ENCODE measurements around the gene CFAP74. TPM values are rescaled to one million over a fixed set of nuclear protein-coding genes. Genes with fewer than 3 reads are reported as not detected.
A peak's percentile ranks its signal among the peaks of the same experiment; 100 is the strongest.

Gene CFAP74
- total RNA-seq, 8 experiments from 2014 or later: 0.22 to 3.7 (median 0.46) TPM; not detected in 1

DNA sequence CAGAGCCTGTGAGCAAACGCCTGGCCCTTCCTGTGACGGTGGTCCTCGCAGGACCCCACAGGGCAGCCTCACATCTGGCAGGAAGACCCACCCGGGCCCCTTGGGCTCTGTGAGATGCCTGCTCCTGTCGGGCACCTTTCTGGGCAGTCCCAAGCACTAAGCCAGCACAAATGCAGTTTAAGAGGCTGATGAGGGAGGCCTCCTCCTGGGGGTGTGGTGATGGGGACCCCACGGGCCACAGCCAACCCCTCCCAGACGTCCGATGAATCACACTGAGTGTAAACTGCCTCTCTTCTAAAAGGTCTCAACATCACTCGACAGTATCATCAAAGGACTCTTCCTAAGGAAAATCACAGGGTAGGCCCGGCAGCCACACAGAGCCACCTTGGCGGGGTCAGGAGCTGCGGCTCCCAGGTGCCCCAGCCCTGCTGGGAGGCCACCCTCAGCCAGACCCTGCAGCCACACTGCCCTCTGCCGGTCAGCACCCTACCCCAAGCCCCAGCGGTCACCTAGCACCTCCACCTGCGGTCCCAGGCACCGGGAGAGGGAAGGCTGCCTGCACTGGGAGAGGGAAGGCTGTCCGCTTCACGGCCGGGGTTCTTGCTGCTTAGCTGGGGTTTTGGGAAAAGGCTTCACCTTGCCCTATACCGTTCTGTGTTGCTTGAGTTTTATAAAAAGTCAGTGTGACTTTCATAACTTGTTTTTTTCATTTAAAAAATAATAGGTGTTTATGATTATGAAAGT is 42.8 kb upstream of the CFAP74 start:
- Histone ChIP-seq H3K4me3 (no peak overlapping the region), H3K27ac (no peak overlapping the region), H3K4me1 (replicated peaks in 1 of 2) (peaks cover 3 to 15% of the 10 kb centered on the region in 2 donors)
- peak in 3 of 8 experiments; percentile 8 to 23 (median 23) for ATAC-seq (replicated peaks in 6 of 8)
- 0 to 51% (median 45%) methylated on average over 1 to 12 of the region's 20 CpGs; no CpG with 5 or more reads in 4 of the 10 experiments for WGBS, 10 experiments
- in situ Hi-C loops (cut with MboI; ENCODE audit: low pct_unique_long_range_greater_than_20kb in 2 of 9, low sequenced_read_pairs in 9 of 9, unreplicated experiment in 9 of 9): loop anchor here in 1 of 9 experiments (10.0 kb wide), 1 partner anchor 82 kb away; no protein-coding TSS in a partner anchor

DNA sequence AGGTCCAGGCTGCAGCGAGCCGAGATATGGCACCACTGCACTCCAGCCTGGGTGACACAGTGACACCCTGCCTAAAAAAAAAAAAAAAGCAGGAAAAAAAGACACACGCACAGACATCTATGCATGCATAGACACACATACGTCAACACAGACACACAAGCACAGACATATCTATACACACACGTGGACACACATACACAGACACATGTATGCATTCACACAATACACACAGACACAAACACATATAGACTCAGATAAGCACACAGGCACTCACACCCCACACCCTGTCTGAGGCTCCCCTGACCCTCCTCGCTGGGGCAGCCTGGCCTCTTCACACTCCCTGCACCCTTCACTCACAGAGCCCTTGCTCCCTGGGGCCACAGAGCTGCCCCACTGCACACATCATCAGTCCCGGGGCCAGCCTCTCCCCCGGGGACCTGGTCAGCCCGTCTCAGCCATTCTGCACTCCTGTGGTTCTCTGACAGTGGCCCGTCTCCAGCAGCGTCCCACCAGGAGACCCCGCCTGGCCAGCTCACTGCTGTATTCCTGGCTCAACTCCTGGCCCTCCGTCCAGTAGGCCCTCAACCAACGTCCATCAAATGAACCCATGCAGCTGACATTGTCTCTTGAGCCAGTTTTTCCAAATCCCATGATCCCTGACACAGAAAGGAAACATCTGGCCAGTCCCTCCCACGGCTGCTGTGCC is 42.0 kb upstream of the CFAP74 start:
- in situ Hi-C loops (cut with MboI; ENCODE audit: low pct_unique_long_range_greater_than_20kb in 2 of 9, low sequenced_read_pairs in 9 of 9, unreplicated experiment in 9 of 9): loop anchor here in 1 of 9 experiments (10.0 kb wide), 1 partner anchor 81 kb away; no protein-coding TSS in a partner anchor
- no peak for ATAC-seq (replicated peaks in 6 of 8)
- Histone ChIP-seq H3K27ac (no peak overlapping the region), H3K4me1 (replicated peaks in 1 of 2) (peaks cover 3 to 15% of the 10 kb centered on the region in 2 donors), H3K4me3 (no peak overlapping the region)
- WGBS, 10 experiments: 10 to 87% (median 78%) methylated on average over 3 to 8 of the region's 15 CpGs; no CpG with 5 or more reads in 3 of the 10 experiments

DNA sequence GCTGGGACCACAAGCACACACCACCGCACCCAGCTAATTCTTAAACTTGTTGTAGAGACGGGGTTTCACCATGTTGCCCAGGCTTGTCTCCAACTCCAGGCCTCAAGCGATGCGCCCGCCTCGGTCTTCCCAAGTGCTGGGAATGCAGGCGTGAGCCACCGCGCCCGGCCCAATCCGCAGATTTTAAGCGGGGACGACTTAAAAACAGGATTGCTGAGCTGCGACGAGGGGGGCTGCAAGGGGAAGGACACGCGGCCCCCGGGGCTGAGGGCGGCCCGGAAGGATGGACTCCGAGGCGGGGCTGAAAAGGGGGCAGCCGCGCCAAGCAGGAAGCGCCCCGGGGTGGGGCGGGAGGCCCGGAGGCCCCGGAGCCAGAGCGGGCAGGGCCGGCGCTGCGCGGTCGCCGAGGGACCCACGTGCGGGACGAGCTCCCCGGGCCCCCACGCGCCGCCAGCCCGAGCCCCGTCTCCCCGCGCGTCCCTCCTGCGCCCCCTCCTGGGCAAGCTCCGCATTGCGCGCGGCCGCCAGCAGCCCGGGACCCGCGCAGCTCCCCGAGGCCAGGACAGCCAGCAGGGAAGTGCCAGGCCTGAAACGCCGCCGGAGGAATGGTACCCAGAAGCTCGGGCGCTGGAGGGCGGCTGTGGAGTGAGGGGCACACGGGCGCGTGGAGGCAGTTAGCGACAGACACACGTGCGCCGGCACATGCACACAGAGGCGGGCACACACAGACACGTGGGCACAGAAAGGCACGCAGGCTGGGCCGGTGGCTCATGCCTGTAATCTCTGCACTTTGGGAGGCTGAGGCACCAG is 41.1 kb upstream of the CFAP74 start:
- Histone ChIP-seq H3K27ac (no peak overlapping the region), H3K4me1 (replicated peaks in 1 of 2) (peaks cover 3 to 15% of the 10 kb centered on the region in 2 donors), H3K4me3 (peak overlapping the region; percentile 1 to 22 (median 10))
- ATAC-seq (replicated peaks in 6 of 8): peak; percentile 75 to 93 (median 82)
- in situ Hi-C loops (cut with MboI; ENCODE audit: low pct_unique_long_range_greater_than_20kb in 2 of 9, low sequenced_read_pairs in 9 of 9, unreplicated experiment in 9 of 9): loop anchor here in 1 of 9 experiments (10.0 kb wide), 1 partner anchor 80 kb away; no protein-coding TSS in a partner anchor
- 32 to 76% (median 64%) methylated on average over 5 to 18 of the region's 75 CpGs; no CpG with 5 or more reads in 7 of the 10 experiments for WGBS, 10 experiments

DNA sequence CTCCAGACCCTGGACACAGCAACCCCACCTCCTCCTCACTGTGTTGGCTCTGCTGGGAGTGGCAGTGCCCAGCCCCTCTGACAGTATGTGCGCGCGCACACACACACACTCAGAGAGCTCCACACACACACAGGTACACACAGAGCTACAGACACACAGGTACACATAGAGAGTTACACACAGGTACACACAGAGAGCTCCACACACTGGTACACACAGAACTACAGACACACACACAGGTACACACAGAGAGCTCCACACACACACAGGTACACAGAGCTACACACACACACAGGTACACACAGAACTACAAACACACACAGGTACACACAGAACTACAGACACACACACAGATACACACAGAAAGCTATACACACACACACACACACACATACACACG is 40.3 kb upstream of the CFAP74 start:
- 89 to 100% (median 100%) methylated on average over 3 of the region's 4 CpGs; no CpG with 5 or more reads in 7 of the 10 experiments for WGBS, 10 experiments
- Histone ChIP-seq H3K27ac (no peak overlapping the region), H3K4me3 (no peak overlapping the region), H3K4me1 (replicated peaks in 1 of 2) (peaks cover 3 to 15% of the 10 kb centered on the region in 2 donors)
- ATAC-seq (replicated peaks in 6 of 8): no peak
- in situ Hi-C loops (cut with MboI; ENCODE audit: low pct_unique_long_range_greater_than_20kb in 2 of 9, low sequenced_read_pairs in 9 of 9, unreplicated experiment in 9 of 9): loop anchor here in 1 of 9 experiments (10.0 kb wide), 1 partner anchor 79 kb away; no protein-coding TSS in a partner anchor

DNA sequence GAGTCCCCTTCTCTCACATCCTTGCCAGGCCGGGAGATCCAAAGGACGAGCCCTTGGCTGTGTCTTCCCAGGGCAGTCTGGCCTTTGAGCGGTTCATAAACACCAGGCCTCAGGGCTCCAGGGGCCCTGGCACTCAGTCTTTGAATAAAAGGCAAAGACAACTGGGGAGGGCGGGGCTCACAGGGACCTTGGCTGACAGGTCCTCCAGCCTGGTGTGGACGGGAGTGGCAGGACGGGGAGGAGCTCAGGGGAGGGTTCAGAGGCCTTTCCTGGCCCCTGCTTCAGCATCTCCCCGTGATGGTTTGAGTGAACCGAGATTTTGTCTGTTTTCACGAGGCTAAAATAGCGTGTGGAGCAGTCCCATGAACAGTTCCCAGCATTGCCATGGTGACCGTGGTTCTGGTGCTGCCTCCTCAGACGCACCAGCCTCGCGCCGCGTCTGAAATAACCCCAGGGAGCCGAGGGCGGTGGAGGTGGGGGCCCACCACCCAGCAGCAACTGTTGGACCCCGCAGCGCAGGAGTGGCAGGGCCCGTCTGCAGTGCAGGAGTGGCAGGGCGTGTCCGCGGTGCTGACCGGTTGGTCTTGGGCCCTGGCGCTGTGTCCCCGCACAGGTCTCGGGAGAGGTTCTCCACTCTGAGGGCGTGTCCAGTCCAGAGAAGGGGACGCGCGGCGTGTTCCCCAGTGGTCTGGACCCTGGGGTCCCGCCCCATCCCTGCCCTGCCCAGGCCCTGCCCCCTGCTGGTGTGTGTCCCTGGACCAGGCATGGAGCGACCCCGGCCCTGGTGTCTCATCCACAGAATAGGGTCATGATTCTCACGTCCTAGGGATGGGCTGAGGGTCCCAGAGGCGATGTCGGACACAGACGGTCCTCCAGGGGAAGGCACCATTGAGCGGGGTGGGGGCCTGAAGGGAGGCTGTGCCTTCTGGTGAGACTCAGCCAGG is 39.5 kb upstream of the CFAP74 start:
- 0 to 82% (median 78%) methylated on average over 1 to 25 of the region's 41 CpGs; no CpG with 5 or more reads in 4 of the 10 experiments for WGBS, 10 experiments
- Histone ChIP-seq H3K27ac (no peak overlapping the region), H3K4me3 (no peak overlapping the region), H3K4me1 (replicated peaks in 1 of 2) (peaks cover 3 to 15% of the 10 kb centered on the region in 2 donors)
- ATAC-seq (replicated peaks in 6 of 8): peak in 2 of 8 experiments; percentile 5 to 15
- in situ Hi-C loops (cut with MboI; ENCODE audit: low pct_unique_long_range_greater_than_20kb in 2 of 9, low sequenced_read_pairs in 9 of 9, unreplicated experiment in 9 of 9): loop anchor here in 1 of 9 experiments (10.0 kb wide), 1 partner anchor 78 kb away; no protein-coding TSS in a partner anchor

DNA sequence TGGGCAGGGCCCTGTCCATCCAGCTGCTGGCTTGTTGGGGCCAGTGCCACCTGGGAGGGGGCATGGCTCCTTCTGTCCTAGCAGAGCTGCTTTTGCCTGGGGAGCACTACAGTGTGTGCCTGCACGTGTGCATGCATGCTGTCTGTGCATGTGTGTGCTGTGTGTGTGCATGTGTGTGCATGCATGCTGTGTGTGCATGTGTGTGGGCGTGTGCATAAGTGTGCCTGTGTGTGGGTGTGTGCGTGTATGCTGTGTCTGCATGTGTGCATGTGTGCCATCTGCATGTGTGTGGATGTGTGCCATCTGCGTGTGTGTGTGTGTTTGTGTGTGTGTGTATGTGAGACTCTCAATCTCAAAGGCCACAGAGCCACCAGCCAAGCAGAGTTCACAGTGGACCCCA is 38.3 kb upstream of the CFAP74 start:
- Histone ChIP-seq H3K4me1 (replicated peaks in 1 of 2) (peaks cover 0 to 7% of the 10 kb centered on the region in 2 donors), H3K27ac (no peak overlapping the region), H3K4me3 (no peak overlapping the region)
- 0 to 100% (median 74%) methylated on average over 1 to 4 of the region's 4 CpGs; no CpG with 5 or more reads in 7 of the 10 experiments for WGBS, 10 experiments
- in situ Hi-C loops (cut with MboI; ENCODE audit: low pct_unique_long_range_greater_than_20kb in 2 of 9, low sequenced_read_pairs in 9 of 9, unreplicated experiment in 9 of 9): loop anchor here in 1 of 9 experiments (10.0 kb wide), 1 partner anchor 77 kb away; no protein-coding TSS in a partner anchor
- no peak for ATAC-seq (replicated peaks in 6 of 8)

DNA sequence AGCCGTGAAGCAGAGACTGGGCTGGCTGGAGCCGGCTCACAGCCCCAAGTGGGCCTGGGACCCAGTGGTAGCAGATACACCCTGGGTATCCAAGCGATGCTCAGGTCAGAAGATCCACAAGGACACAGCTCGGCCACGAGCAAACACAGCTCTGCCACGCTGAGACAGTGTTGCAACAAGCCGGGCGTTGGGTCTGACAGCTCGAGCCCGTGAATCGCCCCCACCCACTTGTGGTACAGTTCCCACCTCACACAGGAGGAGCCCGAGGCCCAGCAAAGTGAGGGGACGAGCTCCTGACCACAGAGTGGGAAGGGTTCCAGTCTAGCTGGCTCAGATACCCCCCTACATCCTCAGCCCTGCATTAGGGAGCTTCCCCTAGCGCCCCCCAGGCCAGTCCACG is 37.7 kb upstream of the CFAP74 start:
- in situ Hi-C loops (cut with MboI; ENCODE audit: low pct_unique_long_range_greater_than_20kb in 2 of 9, low sequenced_read_pairs in 9 of 9, unreplicated experiment in 9 of 9): loop anchor here in 1 of 9 experiments (10.0 kb wide), 1 partner anchor 77 kb away; no protein-coding TSS in a partner anchor
- WGBS, 10 experiments: 0 to 90% (median 74%) methylated on average over 1 to 6 of the region's 15 CpGs; no CpG with 5 or more reads in 5 of the 10 experiments
- ATAC-seq (replicated peaks in 6 of 8): no peak
- Histone ChIP-seq H3K27ac (no peak overlapping the region), H3K4me1 (replicated peaks in 1 of 2) (peaks cover 0 to 7% of the 10 kb centered on the region in 2 donors), H3K4me3 (no peak overlapping the region)

DNA sequence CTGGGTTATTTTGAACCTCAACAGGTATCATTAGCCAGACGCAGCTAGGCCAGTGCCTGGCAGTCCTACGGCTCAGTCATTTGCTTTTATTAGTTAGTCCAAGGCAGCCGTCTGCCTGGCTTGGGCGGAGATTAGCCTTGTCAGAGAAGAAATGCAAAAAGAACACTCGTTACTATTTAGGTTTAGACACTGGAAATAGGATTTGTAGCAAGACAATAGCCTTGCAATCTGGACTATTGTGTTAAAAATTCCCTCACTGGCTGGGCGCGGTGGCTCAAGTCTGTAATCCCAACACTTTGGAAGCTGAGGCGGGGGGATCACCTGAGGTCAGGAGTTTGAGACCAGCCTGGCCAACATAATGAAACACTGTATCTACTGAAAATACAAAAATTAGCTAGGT is 35.7 kb upstream of the CFAP74 start:
- Histone ChIP-seq H3K4me3 (no peak overlapping the region), H3K4me1 (replicated peaks in 1 of 2) (no peaks in the 10 kb centered on the region), H3K27ac (no peak overlapping the region)
- ATAC-seq (replicated peaks in 6 of 8): no peak
- in situ Hi-C loops (cut with MboI; ENCODE audit: low pct_unique_long_range_greater_than_20kb in 2 of 9, low sequenced_read_pairs in 9 of 9, unreplicated experiment in 9 of 9): no loop called here
- WGBS, 10 experiments: 40 to 100% (median 73%) methylated on average over 1 to 8 of the region's 8 CpGs; no CpG with 5 or more reads in 2 of the 10 experiments

DNA sequence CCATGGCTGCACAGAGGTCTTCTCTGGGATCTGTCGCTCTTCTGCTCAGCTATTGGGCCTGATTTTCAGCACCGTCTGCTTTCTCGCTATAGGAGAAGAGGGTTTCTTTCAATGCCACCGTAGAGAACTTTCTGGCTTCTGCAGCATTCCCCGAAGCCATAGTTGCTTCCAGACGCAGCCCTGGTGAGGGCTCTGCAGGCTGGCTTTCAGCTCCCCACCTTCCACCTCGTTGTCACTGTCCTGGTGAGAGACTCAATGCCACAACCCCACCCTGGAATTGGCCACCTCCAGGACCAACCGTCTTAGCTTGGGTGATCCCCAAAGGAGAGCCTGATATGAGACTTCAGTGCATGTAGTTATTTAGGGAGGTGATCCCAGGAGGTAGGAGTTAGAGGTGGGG is 34.6 kb upstream of the CFAP74 start:
- H3K4me3 ChIP-seq: no peak overlapping the region
- in situ Hi-C loops (cut with MboI; ENCODE audit: low pct_unique_long_range_greater_than_20kb in 2 of 9, low sequenced_read_pairs in 9 of 9, unreplicated experiment in 9 of 9): no loop called here
- WGBS, 10 experiments: 37 to 94% (median 78%) methylated on average over 2 to 8 of the region's 8 CpGs; no CpG with 5 or more reads in 4 of the 10 experiments
- H3K4me1 ChIP-seq (replicated peaks in 1 of 2): no peaks in the 10 kb centered on the region
- no peak for ATAC-seq (replicated peaks in 6 of 8)
- no peak overlapping the region for H3K27ac ChIP-seq

DNA sequence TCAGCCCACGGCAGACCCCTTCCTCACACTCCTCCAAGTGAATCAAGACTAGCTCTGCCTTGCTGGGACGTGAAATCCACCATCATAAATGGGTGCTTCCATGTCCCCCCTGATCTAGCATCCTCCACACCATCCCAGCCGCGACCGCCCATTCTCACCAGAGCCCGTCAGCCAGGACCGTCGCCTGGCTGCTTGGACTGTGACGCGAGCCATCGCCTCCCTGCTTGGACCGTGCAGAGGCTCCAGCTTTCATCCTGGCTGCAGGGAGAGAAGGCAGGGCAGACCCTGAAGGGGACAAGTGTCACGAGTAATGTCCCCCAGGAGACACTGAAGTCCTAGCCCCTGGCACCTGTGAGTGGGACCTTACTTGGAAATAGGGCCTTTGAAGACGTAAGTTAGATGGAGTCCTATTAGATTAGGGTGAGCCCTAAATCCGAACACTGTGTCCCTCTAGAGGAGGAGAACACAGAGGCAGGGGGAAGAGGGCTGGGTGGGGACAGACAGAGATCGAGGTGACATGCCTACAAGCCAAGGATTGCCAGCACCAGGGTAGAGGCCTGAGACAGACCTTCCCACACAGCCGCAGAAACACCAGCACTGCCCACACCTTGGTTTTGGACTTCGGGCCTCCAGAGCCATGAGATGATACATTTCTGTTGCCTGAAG is 33.9 kb upstream of the CFAP74 start:
- 41 to 100% (median 77%) methylated on average over 1 to 15 of the region's 18 CpGs; no CpG with 5 or more reads in 4 of the 10 experiments for WGBS, 10 experiments
- ATAC-seq (replicated peaks in 6 of 8): no peak
- in situ Hi-C loops (cut with MboI; ENCODE audit: low pct_unique_long_range_greater_than_20kb in 2 of 9, low sequenced_read_pairs in 9 of 9, unreplicated experiment in 9 of 9): no loop called here
- Histone ChIP-seq H3K4me3 (no peak overlapping the region), H3K4me1 (replicated peaks in 1 of 2) (no peaks in the 10 kb centered on the region), H3K27ac (no peak overlapping the region)

DNA sequence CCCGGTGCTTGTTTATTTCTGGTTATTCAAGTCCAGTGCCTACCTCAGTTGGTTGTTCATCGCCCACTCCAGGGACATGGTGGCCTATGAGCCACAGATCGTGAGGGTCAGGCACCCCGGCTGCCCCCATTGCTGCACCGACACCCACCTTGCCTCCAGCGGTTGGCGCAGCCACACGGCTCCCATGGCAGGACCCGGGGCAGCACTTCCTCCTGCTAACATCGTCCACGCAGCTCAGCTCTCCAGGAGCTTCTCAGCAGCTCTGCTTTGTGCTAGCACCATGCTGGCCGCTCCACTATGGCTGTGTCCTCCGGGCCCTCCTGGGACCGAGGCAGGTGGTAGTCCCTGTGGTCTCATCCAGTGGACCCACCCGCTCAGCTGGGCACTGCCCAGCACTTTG is 32.7 kb upstream of the CFAP74 start:
- H3K4me3 ChIP-seq: no peak overlapping the region
- ATAC-seq (replicated peaks in 6 of 8): no peak
- in situ Hi-C loops (cut with MboI; ENCODE audit: low pct_unique_long_range_greater_than_20kb in 2 of 9, low sequenced_read_pairs in 9 of 9, unreplicated experiment in 9 of 9): no loop called here
- 17 to 83% (median 72%) methylated on average over 1 to 9 of the region's 15 CpGs; no CpG with 5 or more reads in 3 of the 10 experiments for WGBS, 10 experiments
- H3K27ac ChIP-seq: no peak overlapping the region
- H3K4me1 ChIP-seq (replicated peaks in 1 of 2): no peaks in the 10 kb centered on the region

Measured in motor neuron (in vitro differentiated cells).